GM23248 (cell line): ENCODE measurements around the gene ATP8A2. TPM values are rescaled to one million over a fixed set of nuclear protein-coding genes. Genes with fewer than 3 reads are reported as not detected.
"Not testable (repeated sequence)": the region's sequence is repeated elsewhere in the genome, so short reads cannot be mapped to it uniquely, and the experiment has no call there.

Source experiments
- DNase-seq: peaks from one replicate; pipeline ENCODE4 v3.0.0-alpha.2; 2015
- H2AFZ ChIP-seq: fragments of 200-600 bp; sonication (generic); 2 replicates; pipeline ENCODE4 v1.6.1; 2016; ENCODE audit warnings: antibody characterized with exemption
- H3F3A ChIP-seq: fragments of 200-600 bp; sonication (generic); 2 replicates; pipeline ENCODE4 v1.6.1; 2016; ENCODE audit warnings: mild to moderate bottlenecking, antibody characterized with exemption, mixed run types; ENCODE audit not compliant: insufficient read depth
- H3K27ac ChIP-seq: fragments of 200-600 bp; sonication (generic); 2 replicates; pipeline ENCODE4 v1.5.1; 2016; ENCODE audit warnings: mild to moderate bottlenecking
- H3K27me3 ChIP-seq: fragments of 200-600 bp; sonication (generic); replicated peaks from 2 replicates; pipeline ENCODE4 v1.6.1; 2016; ENCODE audit warnings: mild to moderate bottlenecking; ENCODE audit not compliant: insufficient read depth
- H3K36me3 ChIP-seq: fragments of 200-600 bp; sonication (generic); 2 replicates; pipeline ENCODE4 v1.6.1; 2016; ENCODE audit warnings: low read depth, mild to moderate bottlenecking
- H3K4me1 ChIP-seq: fragments of 200-600 bp; sonication (generic); 2 replicates; pipeline ENCODE4 v1.6.1; 2016; ENCODE audit warnings: mild to moderate bottlenecking; ENCODE audit not compliant: insufficient read depth
- H3K4me2 ChIP-seq: fragments of 200-600 bp; sonication (generic); one replicate; pipeline ENCODE4 v1.6.1; 2016; ENCODE audit warnings: mild to moderate bottlenecking; ENCODE audit not compliant: unreplicated experiment
- H3K4me3 ChIP-seq: fragments of 200-600 bp; sonication (generic); 2 replicates; pipeline ENCODE4 v1.5.1; 2016; ENCODE audit warnings: mild to moderate bottlenecking
- H3K79me2 ChIP-seq: fragments of 200-600 bp; sonication (generic); 2 replicates; pipeline ENCODE4 v1.6.1; 2016; ENCODE audit warnings: mild to moderate bottlenecking; ENCODE audit not compliant: insufficient read depth
- H3K9ac ChIP-seq: fragments of 200-600 bp; sonication (generic); 2 replicates; pipeline ENCODE4 v1.6.1; 2016; ENCODE audit warnings: mild to moderate bottlenecking
- H3K9me2 ChIP-seq: fragments of 200-600 bp; sonication (generic); 2 replicates; pipeline ENCODE4 v1.6.1; 2016; ENCODE audit warnings: mixed run types, mild to moderate bottlenecking, moderate library complexity; ENCODE audit not compliant: insufficient read depth
- H3K9me3 ChIP-seq: fragments of 200-600 bp; sonication (generic); one replicate; pipeline ENCODE4 v1.6.1; 2017; ENCODE audit warnings: low read depth
- H4K20me1 ChIP-seq: fragments of 200-600 bp; sonication (generic); 2 replicates; pipeline ENCODE4 v1.6.0; 2016; ENCODE audit not compliant: insufficient read depth
- EZH2 ChIP-seq: fragments of 200-600 bp; sonication (generic); IDR thresholded peaks from 2 replicates; pipeline ENCODE4 v1.6.1; 2018; ENCODE audit warnings: antibody characterized with exemption, mild to moderate bottlenecking; ENCODE audit not compliant: insufficient read depth, poor library complexity, severe bottlenecking
- EZH2phosphoT487 ChIP-seq: fragments of 200-600 bp; sonication (generic); IDR thresholded peaks from 2 replicates; pipeline ENCODE4 v1.6.1; 2018; ENCODE audit warnings: antibody characterized with exemption, moderate library complexity, mild to moderate bottlenecking, low read depth; ENCODE audit not compliant: insufficient read depth
- WGBS, 2 experiments: methylation state at CpG; one replicate each; pipeline ENCODE4 v1.1.6; 2015 to 2017; ENCODE audit warnings: low lambda C conversion rate in 2 of 2, low coverage in 1 of 2; ENCODE audit errors: missing lambda C conversion rate in 2 of 2; 5-methylcytosine and 5-hydroxymethylcytosine counted together
- in situ Hi-C: fragments of 300-500 bp; cut with MboI; formaldehyde crosslinking; loops from 2 replicates; pipeline ENCODE4 v1.15.0; 2020
- polyA plus RNA-seq: library from polyadenylated mRNA; unstranded; fragments of >200 nt; fragmentation: Nextera tagmentation; extraction: Ambion mirVana; gene quantifications from 2 replicates; pipeline ENCODE4 v1.2.1, GENCODE V29; 2016
- total RNA-seq: library from RNA; depleted of rRNA; stranded (reverse); fragments of >200 nt; shearing (Covaris generic); gene quantifications from 2 replicates; pipeline ENCODE4 v1.2.3, GENCODE V29; 2014

Gene ATP8A2
- total and polyA plus RNA-seq, 2 experiments from 2014 or later, result under 0.01 to 0.05 TPM

GRCh38 chr13:25541434-25542123, 169.8 kb downstream of the ATP8A2 start:
- H3K27ac ChIP-seq, result no peak overlapping the region
- no peak for DNase-seq
- H3K36me3 ChIP-seq, result no peaks in the 10 kb centered on the region
- H3K4me2 ChIP-seq, result no peak overlapping the region
- H3K9ac ChIP-seq, result no peak overlapping the region
- H2AFZ ChIP-seq, result no peak overlapping the region
- in situ Hi-C loops, result no loop called here
- H3K27me3 ChIP-seq, result no peaks in the 10 kb centered on the region
- 16 to 20% methylated on average over 4 of the region's 4 CpGs for WGBS, 2 experiments
- no peaks in the 10 kb centered on the region for H3K4me1 ChIP-seq
- no peak overlapping the region for H3K4me3 ChIP-seq
- H3K9me3 ChIP-seq, result no peaks in the 10 kb centered on the region
- no peaks in the 10 kb centered on the region for H3K9me2 ChIP-seq
- no peaks in the 10 kb centered on the region for H3F3A ChIP-seq
- H4K20me1 ChIP-seq, result no peaks in the 10 kb centered on the region
- TF ChIP-seq EZH2phosphoT487, result no peak
- no peaks in the 10 kb centered on the region for H3K79me2 ChIP-seq

- H4K20me1 ChIP-seq, H3K27ac ChIP-seq: not testable (repeated sequence)
Observed at GRCh38 chr13:25548991-25549390, 177.2 kb downstream of the ATP8A2 start.

GRCh38 chr13:25561812-25562211, 190.0 kb downstream of the ATP8A2 start:
- TF ChIP-seq EZH2phosphoT487, result no peak
- no peak for TF ChIP-seq EZH2
- 36 to 40% methylated on average over 7 of the region's 7 CpGs for WGBS, 2 experiments

More at GRCh38 chr13:25548991-25549390, 177.2 kb downstream of the ATP8A2 start:
- H3F3A ChIP-seq, H3K9me3 ChIP-seq, H3K9me2 ChIP-seq, H3K36me3 ChIP-seq, H3K4me2 ChIP-seq, in situ Hi-C loops, H2AFZ ChIP-seq, DNase-seq, H3K27me3 ChIP-seq, H3K79me2 ChIP-seq, H3K4me3 ChIP-seq, H3K9ac ChIP-seq, H3K4me1 ChIP-seq: not testable (repeated sequence)
- 40 to 55% methylated on average over 9 of the region's 9 CpGs for WGBS, 2 experiments

GRCh38 chr13:25570185-25570584, 198.4 kb downstream of the ATP8A2 start:
- Histone ChIP-seq H3K79me2 (no peaks in the 10 kb centered on the region), H3K4me3 (no peak overlapping the region), H3K9me2 (no peaks in the 10 kb centered on the region), H3K9me3 (no peaks in the 10 kb centered on the region), H2AFZ (no peak overlapping the region), H3K4me1 (no peaks in the 10 kb centered on the region), H3F3A (no peaks in the 10 kb centered on the region), H3K4me2 (no peak overlapping the region), H3K9ac (no peak overlapping the region), H3K36me3 (no peaks in the 10 kb centered on the region), H3K27ac (no peak overlapping the region), H3K27me3 (peaks cover 10% of the 10 kb centered on the region), H4K20me1 (no peaks in the 10 kb centered on the region)
- 48 to 57% methylated on average over 14 of the region's 14 CpGs for WGBS, 2 experiments
- in situ Hi-C loops, result no loop called here
- TF ChIP-seq EZH2phosphoT487, result no peak
- no peak for TF ChIP-seq EZH2
- DNase-seq, result no peak

More at GRCh38 chr13:25561812-25562211, 190.0 kb downstream of the ATP8A2 start:
- Histone ChIP-seq H2AFZ (no peak overlapping the region), H3K36me3 (no peaks in the 10 kb centered on the region), H3K4me2 (no peak overlapping the region), H3F3A (no peaks in the 10 kb centered on the region), H3K9ac (no peak overlapping the region), H3K27ac (no peak overlapping the region), H3K9me3 (no peaks in the 10 kb centered on the region), H3K4me1 (no peaks in the 10 kb centered on the region), H3K9me2 (no peaks in the 10 kb centered on the region), H3K27me3 (peaks cover 3% of the 10 kb centered on the region; the same call in 1 of the 2 replicates), H4K20me1 (no peaks in the 10 kb centered on the region), H3K4me3 (no peak overlapping the region), H3K79me2 (no peaks in the 10 kb centered on the region)
- in situ Hi-C loops, result no loop called here
- no peak for DNase-seq

GRCh38 chr13:25571237-25571636, 199.5 kb downstream of the ATP8A2 start:
- Histone ChIP-seq H2AFZ (no peak overlapping the region), H3K4me2 (no peak overlapping the region), H3K4me3 (no peak overlapping the region), H3K27ac (no peak overlapping the region), H3K79me2 (no peaks in the 10 kb centered on the region), H4K20me1 (no peaks in the 10 kb centered on the region), H3K9me3 (no peaks in the 10 kb centered on the region), H3K4me1 (no peaks in the 10 kb centered on the region), H3F3A (no peaks in the 10 kb centered on the region), H3K36me3 (no peaks in the 10 kb centered on the region), H3K27me3 (peaks cover 10% of the 10 kb centered on the region), H3K9me2 (no peaks in the 10 kb centered on the region), H3K9ac (no peak overlapping the region)
- TF ChIP-seq EZH2 (no peak), EZH2phosphoT487 (no peak)
- 56 to 58% methylated on average over 2 of the region's 2 CpGs for WGBS, 2 experiments
- in situ Hi-C loops, result no loop called here
- DNase-seq, result no peak

- H4K20me1 ChIP-seq, H3F3A ChIP-seq, H2AFZ ChIP-seq, H3K79me2 ChIP-seq, H3K9me3 ChIP-seq, H3K4me2 ChIP-seq, H3K27ac ChIP-seq, H3K4me3 ChIP-seq, H3K9ac ChIP-seq, H3K27me3 ChIP-seq, in situ Hi-C loops, H3K4me1 ChIP-seq, H3K9me2 ChIP-seq, H3K36me3 ChIP-seq, DNase-seq: not testable (repeated sequence)
- 35 to 36% methylated on average over 8 of the region's 8 CpGs for WGBS, 2 experiments
Observed at GRCh38 chr13:25572171-25572570, 200.4 kb downstream of the ATP8A2 start.
